ENCODE measurements around the gene CBX2. TPM values are rescaled to one million over a fixed set of nuclear protein-coding genes. Genes with fewer than 3 reads are reported as not detected.

The CBX2 gene
- total RNA-seq, 1 experiment from 2014 or later, result 28.3 TPM

- ATAC-seq, result no peak
- intact Hi-C loops (cut with micrococcal nuclease), result no loop called here
Observed at GRCh38 chr17:79769570-79770506, 8.1 kb upstream of the CBX2 start.

More at GRCh38 chr17:79769570-79770506, 8.1 kb upstream of the CBX2 start:
- no peaks in the 10 kb centered on the region for H3K9me2 ChIP-seq (ENCODE audit: insufficient read depth)
- H4K20me1 ChIP-seq (ENCODE audit: insufficient read depth), result no peaks in the 10 kb centered on the region
- peaks cover 0 to 7% of the 10 kb centered on the region in 2 experiments; a peak in 1 of 4 replicates for H3K4me1 ChIP-seq (ENCODE audit: control insufficient read depth in 1 of 2, insufficient read depth in 2 of 2, low read length in 2 of 2)
- H3K27ac ChIP-seq (ENCODE audit: low read depth, low read length), result no peak overlapping the region
- H3K4me3 ChIP-seq (replicated peaks in 1 of 2; ENCODE audit: low read depth in 1 of 2, low read length in 2 of 2), result no peak overlapping the region
- no peaks in the 10 kb centered on the region for H3K79me2 ChIP-seq (ENCODE audit: insufficient read depth, low read length)
- DNase-seq (ENCODE audit: low read depth, low spot score), result no peak
- ChIA-PET CTCF (no interaction called here), POLR2A (no interaction called here), RAD21 (ENCODE audit: low non-redundant PET in 1 of 2, low total read pairs in 2 of 2, uncharacterized antibody in 2 of 2, unreplicated experiment in 2 of 2) (no interaction called here)
- peaks cover 12% of the 10 kb centered on the region; the same call in 1 of the 2 replicates for H3K27me3 ChIP-seq (ENCODE audit: insufficient read depth, low read length)
- no peak overlapping the region for H3K4me2 ChIP-seq (ENCODE audit: low read length)
- H3K9ac ChIP-seq (ENCODE audit: low read length), result no peak overlapping the region
- H3K36me3 ChIP-seq (ENCODE audit: control insufficient read depth in 1 of 2, insufficient read depth in 2 of 2, low read length in 2 of 2), result no peaks in the 10 kb centered on the region
- TF ChIP-seq SIN3A (IDR thresholded peaks at IDR 0.05; ENCODE audit: low read depth) (no peak), POLR2AphosphoS5 (IDR thresholded peaks at IDR 0.05; ENCODE audit: low read depth, low read length) (no peak), SRF (IDR thresholded peaks at IDR 0.05; ENCODE audit: low read depth) (no peak), FOSL1 (IDR thresholded peaks at IDR 0.05; ENCODE audit: low read depth) (no peak), SP1 (IDR thresholded peaks at IDR 0.05; ENCODE audit: low read depth) (no peak), ATF3 (IDR thresholded peaks at IDR 0.05) (no peak), ZFX (IDR thresholded peaks at IDR 0.05) (no peak), CTCF (IDR thresholded peaks at IDR 0.05 in 2 of 3, conservative IDR thresholded peaks at IDR 0.05 in 1 of 3; ENCODE audit: borderline replicate concordance in 1 of 3, insufficient read depth in 1 of 3, low read depth in 2 of 3, low read length in 2 of 3) (no peak), MAX (IDR thresholded peaks at IDR 0.05) (no peak), ZBTB33 (IDR thresholded peaks at IDR 0.05; ENCODE audit: extremely low read depth, insufficient replicate concordance, low read length) (no peak), CEBPB (IDR thresholded peaks at IDR 0.05; ENCODE audit: low read depth) (no peak), POLR2A (IDR thresholded peaks at IDR 0.05; ENCODE audit: borderline replicate concordance, extremely low read depth, insufficient read depth, insufficient read length) (no peak), ELF1 (IDR thresholded peaks at IDR 0.05; ENCODE audit: borderline replicate concordance, low read depth) (no peak), EZH2phosphoT487 (IDR thresholded peaks at IDR 0.05; ENCODE audit: borderline replicate concordance) (no peak), EGR1 (IDR thresholded peaks at IDR 0.05; ENCODE audit: low read depth) (no peak), CBX3 (IDR thresholded peaks at IDR 0.05; ENCODE audit: low read depth) (no peak), JUND (IDR thresholded peaks at IDR 0.05) (no peak), REST (IDR thresholded peaks at IDR 0.05; ENCODE audit: low read depth) (no peak), ZNF274 (IDR thresholded peaks at IDR 0.05; ENCODE audit: low read depth, low read length) (no peak)
- BruUV-seq (replicated peaks), result no TSS peak
- H3K9me3 ChIP-seq (ENCODE audit: control insufficient read depth in 1 of 2, insufficient read depth in 1 of 2, low read depth in 1 of 2, low read length in 2 of 2), result no peaks in the 10 kb centered on the region
- H2AFZ ChIP-seq (ENCODE audit: low read depth, low read length, poor library complexity, severe bottlenecking), result no peak overlapping the region
